ENCODE results near the gene ZNF287. TPM values are rescaled to one million over a fixed set of nuclear protein-coding genes. Genes with fewer than 3 reads are reported as not detected.
"Not testable (repeated sequence)": the region's sequence is repeated elsewhere in the genome, so short reads cannot be mapped to it uniquely, and the experiment has no call there.

Gene ZNF287
- 10 to 100 TPM in 1 of 5 donors, 1 to 10 TPM in 4; 6.6 to 10.4 (median 9.1) TPM for polyA plus RNA-seq (ENCODE audit: insufficient read depth in 1 of 5, insufficient read length in 5 of 5, low replicate concordance in 1 of 5)
- long read RNA-seq, donor 1: 0 reads
- long read RNA-seq, donor 2: 0 reads
- long read RNA-seq, donor 3, partial matches to known transcripts: 0 of 1 reads
- long read RNA-seq, donor 3, other reads (novel, unspliced or antisense): 0 of 1 reads
- long read RNA-seq, donor 4, partial matches to known transcripts: 0 of 5 reads
- long read RNA-seq, donor 4, other reads (novel, unspliced or antisense): 0 of 5 reads
- long read RNA-seq, donor 5, partial matches to known transcripts: 0 of 4 reads
- long read RNA-seq, donor 5, other reads (novel, unspliced or antisense): 0 of 4 reads
- long read RNA-seq, donor 6, partial matches to known transcripts: 0 of 4 reads
- long read RNA-seq, donor 6, other reads (novel, unspliced or antisense): 0 of 4 reads
- long read RNA-seq, donor 7, partial matches to known transcripts: 0 of 4 reads
- long read RNA-seq, donor 7, other reads (novel, unspliced or antisense): 0 of 4 reads
- long read RNA-seq, donor 8, partial matches to known transcripts: 0 of 5 reads
- long read RNA-seq, donor 8, other reads (novel, unspliced or antisense): 0 of 5 reads

DNA sequence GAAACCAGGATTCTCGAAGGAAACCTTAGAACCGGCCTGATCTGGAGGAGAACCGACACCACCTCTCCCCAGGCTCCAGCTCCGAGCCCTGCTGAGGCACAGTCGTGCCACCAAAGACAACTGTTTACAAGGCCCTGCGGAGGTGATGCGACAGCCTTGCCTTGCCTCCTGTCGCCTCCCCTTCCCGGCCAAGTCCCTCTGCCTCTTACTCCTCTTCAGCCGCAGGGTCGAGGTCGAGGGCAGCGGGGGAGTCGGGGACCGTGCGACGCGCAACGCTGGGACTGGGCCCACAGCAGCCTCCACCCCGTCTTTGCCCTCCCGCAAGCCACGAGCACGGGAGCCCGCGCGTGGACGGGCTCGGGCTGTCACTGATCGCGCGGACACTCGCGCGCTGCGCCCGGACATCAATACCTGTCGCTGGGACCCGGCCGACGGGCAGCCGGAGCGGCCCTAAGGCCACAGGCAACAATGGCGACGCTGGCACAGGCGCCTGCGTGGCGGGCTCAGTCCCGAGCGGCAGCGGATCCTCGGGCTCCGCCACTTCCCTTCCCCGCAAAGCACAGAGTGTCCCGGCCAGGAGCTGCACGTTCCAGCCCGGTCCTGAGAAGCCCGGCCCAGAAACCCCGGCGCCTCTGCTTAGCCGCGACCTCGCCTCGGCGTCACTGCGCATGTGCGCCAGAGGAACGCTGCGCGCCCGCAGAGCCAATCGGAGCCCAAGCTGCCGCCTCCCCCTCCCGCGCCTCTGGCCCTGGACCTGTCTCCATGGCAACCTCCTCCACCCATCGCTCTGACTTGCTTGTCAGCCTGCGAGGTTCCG lies at the start of gene ZNF287:
TSS of gene ZNF287 (minus strand) at position 664 of the 817 bp plus-strand sequence. CDS start 1,473 bp downstream, outside the sequence.
- DNase-seq: peak; percentile 89

DNA sequence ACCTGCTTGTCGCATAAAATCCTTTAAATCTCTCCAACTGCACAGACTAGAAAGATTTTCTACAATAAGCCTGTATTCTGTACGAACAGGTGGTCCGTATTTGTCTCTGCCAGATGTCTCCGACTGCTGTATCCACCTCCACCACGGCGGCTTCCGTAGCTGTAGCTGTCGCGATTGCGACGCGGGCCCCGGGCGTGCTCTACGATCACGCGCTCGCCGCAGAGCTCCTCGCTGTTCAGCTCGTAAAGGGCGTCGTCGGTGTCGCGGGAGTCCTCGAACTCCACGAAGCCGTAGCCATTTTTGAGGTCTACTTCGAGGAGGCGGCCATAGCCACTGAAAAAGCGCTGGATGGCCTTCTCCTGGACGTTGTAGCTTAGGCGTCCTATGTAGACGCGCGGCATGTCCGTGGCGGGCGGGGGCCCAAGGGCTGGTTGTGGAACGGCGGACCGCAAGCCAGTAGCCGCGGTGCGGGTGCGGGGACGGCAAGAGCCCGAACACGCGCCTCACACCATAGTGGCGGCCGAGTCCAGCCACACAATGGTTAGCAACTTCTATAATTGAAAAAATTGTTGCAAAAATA lies 48.6 kb upstream of the ZNF287 start:
- DNase-seq: no peak

DNA sequence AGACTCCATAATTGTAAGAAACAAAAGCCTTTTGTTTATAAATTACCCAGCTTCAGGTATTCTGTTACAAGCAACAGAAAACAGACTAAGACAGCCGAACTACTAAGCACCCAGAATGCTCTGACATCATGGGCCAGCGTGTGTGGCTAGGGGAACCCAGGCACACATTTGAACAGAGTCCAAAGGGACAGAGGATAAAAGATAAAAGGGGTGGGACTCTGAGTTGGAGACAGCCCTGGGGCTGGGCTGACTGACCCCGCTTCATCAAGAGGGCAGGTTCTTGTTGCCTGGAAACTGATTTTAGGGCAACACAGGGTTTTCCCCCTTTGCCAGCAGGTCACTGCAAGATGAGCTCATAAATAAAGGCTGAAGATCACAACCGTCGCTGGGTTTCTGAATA lies 30.5 kb upstream of the ZNF287 start:
- DNase-seq: no peak

DNA sequence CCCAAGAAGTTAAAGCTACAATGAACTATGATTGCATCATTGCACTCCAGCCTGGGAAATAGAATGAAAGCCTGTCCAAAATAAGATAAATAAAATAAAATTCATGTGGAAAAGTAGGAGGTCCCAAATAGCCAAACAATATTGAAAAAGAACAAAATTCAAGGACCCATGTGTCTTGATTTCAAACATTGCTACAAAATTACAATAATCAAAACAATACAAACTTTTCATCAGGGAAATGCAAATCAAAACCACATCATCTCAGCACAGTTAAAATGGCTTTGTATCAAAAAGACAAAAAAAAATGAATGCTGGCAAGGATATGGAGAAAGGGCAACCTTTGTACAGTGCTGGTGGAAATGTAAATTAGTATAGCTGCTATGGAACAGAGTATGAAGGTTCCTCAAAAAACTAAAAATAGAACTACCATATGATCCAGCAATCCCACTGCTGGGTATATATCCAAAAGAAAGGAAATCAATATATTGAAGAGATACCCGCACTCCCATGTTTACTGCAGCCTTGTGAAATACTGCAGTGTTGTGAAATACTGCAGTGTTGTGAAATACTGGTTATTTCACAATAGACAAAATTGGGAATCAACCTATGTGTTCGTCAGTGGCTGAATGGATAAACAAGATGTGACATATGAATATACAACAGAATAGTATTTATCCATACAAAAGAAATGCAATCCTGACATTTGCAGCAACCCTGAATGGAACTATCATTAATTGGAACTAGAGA lies 24.5 kb upstream of the ZNF287 start:
- DNase-seq: peak; percentile 70 to 77

DNA sequence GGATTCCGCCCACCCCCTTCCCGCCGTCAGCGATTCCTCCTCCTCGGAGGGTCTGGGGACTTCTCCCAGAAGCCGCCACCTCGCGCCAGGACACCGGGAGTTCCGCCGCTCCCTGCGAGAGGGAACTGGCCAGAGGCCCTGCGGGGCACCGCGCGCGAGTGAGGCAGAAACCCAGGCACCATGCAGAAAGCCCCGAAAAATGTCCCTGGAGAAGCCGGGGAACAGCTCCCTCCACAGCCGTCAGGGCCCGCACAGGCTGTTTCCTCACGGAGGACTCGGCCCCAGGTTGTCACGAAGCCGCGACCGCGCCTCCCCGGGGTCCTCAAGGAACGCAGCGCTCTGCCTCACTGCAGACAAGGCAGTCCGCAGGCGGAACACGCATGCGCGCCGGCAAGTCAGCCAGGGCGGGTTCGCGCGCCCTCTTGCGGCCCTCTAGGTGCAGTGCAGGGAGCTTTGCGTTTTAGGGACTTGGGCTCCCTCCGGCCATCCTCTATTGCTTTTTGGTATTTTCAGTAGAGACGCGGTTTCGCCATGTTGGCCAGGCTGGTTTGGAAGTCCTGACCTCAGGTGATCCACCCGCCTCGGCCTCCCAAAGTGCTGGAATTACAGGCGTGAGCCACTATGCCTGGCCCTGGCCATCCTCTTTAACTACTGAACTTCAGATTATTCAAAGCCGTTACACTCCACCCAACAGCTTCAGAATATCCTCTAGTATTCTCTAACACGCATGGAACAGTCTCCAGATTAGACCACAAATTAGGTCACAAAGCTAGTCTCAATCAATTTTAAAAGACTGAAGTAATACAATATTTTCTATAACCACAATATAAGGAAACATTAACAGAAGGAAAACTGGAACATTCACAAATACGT lies 20.3 kb upstream of the ZNF287 start:
- peak; percentile 86 to 91 for DNase-seq

DNA sequence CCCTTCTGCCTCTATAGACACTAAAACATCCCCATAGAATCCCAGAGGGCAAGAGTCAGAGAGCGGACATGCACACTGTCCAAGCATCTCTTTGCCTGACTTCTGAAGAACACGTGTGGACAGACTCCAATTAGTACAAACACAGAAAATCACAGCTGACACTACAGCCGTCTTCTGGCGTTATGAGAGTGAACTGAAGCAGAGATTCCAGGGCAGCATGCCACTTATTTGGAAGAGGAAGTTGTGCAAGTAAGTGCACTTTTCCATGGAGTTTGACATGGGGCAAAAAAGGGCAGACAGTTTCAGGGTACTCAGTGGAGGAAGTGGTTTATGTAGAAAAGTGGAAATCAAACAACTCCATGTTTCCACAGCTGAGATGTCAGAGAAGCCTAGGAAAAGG lies 16.8 kb upstream of the ZNF287 start:
- DNase-seq: peak; percentile 47 to 48

DNA sequence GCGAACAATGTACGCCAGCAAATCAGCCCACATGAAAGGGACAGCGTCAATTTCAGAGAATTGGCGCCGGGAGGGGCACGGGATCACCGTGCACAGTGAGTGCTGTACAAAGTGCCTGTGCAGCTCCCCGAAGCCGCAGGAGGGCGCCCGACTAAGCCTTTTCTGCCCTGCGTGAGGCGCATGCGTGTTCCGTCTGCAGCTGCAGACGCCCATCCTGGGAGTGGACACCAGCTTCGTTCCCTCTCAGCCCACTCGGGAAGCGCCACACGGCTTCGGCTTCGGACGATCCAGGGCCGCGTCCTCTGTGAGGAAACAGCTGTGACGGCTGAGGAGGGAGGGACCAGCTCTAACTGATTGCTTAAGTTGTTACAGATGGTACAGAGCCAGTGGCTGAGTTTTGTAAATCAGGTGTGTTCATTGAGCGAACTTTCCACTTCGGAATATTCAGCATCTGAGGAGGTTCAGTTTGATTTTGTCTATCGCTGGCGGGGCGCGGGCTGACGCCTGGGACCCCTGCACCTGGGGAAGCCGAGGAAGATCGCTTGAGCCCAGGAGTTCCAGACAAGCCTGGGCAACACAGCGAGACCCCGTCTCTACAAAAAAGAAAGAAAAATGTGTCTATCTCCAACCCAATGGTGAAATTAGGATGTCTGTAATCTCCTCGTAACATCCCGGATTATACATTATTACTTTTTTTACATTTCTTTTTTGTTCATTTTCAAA lies 15.4 kb upstream of the ZNF287 start:
- peak; percentile 90 to 92 for DNase-seq

DNA sequence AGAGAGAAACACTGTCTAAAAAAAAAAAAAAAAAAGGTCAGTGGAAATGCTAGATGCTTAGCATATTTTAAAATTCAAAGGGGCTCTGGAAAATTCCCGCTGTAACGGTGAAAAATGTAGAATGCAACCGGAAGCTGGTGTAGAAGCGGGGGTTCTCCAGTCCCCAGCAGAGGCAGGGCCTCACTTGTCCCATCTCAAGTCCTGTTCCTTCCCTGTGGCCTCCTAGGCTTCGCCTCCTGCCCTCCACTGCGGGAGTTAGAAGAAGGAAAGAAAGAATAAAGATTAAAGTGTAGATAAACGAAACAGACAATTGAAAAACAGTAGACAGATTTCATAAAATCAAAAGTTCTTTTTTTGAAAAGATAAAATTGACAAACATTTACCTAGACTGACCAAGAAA lies 14.8 kb upstream of the ZNF287 start:
- no peak for DNase-seq

DNA sequence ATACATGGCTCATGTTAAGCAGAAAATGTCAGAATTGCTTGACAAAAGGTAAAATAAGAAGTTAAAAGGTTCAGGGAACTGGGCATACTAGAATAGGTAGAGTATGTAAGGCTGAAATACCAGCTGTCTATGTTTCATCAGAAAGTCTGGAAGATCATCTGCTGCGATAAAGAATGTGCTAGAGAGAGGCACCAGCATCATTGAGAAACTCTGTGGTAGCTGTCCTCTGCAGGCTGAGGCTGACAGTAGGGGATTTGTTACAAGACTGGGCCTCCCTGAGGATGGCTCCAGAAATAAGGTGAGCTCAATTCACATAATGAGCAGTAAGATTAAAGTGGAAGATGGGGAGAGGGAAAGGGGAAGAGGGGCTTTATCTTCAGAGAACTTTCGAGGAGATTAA lies 4.5 kb upstream of the ZNF287 start:
- no peak for DNase-seq

DNA sequence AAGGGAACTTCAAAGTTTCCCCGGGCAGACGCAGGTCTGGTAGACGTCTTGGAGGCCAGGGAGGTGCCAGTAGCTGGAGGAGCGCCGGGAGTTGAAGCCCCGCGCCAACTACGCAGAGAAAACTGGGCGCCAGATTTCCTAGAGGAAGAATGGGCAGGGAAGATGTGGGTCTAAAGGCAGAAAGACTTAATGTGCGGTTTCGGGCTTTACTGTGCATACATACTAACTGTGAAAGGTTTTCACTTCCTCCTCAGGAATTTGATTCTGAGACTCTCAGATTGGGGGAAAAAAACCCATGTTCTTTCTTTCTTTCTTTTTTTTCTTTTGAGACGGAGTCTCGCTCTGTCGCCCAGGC lies 331 bp upstream of the ZNF287 start:
- DNase-seq: no peak

DNA sequence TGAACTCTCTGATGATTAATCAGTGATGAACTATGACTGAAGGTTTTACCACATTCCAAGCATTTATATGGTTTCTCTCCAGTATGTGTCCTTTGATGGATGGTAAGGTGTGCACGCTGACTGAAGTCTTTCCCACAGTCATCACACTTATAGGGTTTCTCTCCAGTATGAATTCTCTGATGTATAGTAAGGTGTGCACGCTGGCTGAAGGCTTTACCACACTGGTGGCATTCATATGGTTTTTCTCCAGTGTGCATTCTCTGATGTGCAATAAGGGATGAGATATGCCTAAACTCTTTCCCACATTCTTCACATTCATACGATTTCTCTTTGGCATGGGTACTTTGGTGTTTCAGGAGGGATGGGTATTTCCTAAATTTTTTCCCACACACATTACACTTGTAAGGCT lies 16.4 kb downstream of the ZNF287 start:
- no peak for DNase-seq

DNA sequence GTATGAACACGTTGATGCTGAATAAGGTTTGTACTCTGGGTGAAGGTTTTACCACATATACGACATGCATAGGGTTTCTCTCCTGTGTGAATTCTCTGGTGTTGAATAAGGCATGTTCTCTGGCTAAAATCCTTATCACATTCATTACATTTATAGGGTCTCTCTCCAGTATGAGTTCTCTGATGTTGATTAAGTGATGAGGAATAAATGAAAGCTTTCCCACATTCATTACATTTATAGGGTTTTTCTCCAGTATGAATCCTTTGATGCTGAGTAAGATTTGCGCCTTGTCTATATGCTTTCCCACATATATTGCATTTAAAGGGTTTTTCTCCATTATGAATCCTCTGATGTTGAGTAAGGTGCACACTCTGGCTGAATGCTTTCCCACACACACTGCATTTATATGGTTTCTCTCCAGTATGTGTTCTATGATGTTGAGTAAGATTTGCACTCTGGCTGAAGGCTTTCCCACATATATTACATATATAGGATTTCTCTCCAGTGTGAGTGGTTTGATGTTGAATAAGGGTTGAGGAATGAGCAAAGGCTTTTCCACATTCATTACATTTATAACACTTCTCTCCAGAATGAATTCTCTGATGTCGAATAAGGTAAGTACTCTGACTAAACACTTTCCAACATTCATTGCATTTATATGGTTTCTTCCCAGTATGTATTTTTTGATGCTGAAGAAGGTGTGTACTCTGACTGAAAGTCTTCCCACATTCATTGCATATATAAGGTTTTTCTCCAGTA lies 16.9 kb downstream of the ZNF287 start:
- no peak for DNase-seq

DNA sequence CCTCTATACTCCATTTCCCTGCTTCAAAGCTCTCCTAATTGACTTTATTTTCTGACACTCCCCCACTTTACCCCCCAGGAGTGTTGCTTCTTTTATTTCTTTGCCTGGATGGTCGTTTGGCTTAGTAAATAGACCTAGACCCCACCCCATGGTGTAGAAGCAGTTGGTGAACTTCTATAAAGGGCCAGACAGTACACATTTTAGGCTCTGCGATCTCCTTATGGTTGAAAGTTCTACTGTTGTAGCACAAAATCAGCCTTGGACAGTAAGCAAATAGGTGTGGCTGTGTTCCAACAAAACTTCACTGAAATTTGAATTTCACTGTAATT lies 31.9 kb downstream of the ZNF287 start:
- no peak for DNase-seq

DNA sequence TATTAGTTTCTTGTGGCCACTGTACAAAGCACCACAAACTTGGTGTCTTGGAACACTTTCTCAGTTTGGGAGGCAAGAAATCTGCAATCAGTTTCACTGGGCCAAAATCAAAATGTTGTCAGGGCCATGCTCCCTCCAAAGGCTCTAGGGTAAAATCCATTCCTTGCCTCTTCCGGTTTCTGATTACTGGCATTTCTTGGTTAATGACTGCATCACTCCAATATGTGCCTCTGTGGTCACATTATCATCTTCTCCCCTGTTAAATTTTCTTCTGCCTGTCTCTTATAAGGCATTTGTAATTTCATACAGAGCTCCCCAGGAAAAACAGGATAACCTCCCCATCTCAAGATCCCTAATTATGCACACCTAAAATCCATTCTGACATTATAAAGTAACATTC lies 34.8 kb downstream of the ZNF287 start:
- no peak for DNase-seq

DNA sequence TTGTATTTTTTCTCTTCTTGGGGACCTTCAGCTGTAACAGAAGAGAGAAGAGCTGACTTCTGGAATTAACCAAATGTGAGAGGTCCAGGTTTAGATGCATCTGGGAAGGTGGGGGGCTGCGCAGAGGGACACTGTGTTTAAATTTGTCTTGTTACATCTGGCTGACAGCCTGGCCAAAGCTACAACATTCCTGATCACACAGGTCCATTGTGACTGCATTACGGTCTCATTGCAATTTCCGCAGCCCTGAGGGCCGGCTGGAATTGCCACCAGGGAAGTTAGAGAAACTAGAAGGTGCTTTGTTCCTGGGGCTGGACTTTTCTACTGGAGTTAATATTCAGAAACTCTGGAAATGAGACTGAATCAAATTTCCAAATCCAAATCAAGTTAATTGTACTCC lies 39.1 kb downstream of the ZNF287 start:
- no peak for DNase-seq

DNA sequence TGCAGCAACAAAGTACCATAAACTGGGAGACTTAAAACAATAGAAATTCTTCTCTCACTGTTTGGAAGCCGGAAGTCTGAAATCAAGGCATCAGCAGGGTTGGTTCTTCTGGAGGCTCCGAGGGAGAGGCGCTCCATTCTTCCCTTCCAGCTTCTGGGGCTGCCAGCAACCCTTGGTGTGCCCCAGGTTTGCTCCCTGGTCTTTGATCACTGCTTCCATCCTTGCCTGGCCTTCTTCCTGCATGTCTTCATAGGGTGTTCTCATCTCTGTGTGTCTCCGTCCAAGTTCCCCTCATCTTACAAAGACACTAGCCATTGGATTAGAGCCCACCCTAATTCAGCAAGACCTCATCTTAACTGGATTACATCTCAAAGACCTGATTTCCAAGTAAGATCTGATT lies 41.7 kb downstream of the ZNF287 start:
- no peak for DNase-seq

DNA sequence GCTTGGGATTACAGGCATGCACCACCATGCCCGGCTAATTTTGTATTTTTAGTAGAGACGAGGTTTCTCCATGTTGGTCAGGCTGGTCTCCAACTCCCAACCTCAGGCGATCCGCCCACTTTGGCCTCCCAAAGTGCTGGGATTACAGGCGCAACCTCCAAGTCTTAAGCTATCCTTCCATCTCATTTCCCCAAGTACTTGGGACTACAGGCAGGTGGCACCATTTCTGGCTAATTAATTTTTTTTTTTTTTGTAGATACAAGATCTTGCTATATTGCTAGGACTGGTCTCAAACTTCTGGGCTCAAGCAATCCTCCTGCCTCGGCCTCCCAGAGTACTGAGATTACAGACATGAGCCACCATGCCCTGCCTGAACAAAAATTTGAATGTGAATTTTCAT lies 43.4 kb downstream of the ZNF287 start:
- DNase-seq: not testable (repeated sequence)

DNA sequence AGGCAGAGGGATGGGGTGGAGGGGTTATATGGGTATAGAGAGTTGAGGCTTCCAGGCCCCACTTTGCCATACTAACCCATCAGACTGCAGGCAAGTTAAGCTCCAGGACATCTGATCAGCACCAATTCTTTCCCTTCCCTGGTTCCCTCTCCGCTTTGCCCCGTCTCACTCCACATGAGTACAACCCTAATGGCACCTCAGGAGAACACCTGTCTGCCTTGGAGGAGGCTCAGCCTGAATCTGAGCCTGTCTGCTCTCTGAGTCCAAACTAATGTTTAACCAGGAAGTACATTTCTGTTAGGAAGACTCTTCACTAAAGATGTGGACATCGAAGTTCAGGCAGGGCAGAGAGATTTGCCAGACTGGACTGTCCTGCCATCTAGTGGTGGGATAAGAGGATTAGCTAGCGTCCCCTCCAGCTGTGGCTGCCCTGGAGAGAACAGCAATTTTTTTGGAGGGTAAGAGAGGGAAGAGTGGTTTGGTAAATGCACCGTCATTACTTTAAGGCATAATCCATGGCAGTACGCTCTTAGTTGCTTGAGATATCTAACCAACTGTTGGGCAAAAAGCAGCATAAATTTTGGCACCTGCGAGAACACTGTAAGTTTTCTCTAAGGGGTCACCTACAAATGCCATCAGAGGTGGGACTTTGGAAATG lies 47.8 kb downstream of the ZNF287 start:
- DNase-seq: peak; percentile 75 to 83

DNA sequence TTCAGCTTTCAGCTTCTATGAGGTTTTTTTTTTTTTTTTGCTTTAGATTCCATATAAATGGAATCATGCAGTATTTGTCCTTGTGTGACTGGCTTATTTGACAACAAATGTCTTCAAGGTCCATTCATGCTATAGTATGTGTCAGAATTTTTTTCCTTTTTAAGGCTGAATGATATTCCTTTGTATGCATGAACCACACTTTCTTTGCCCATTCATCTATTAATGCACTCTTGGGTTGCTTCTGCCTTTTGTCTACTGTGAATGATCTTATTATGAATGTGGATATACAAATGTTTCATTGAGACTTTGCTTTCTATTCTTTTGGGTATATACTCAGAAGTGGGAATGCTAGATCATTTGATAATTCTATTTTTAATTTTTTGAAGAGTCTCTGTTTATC lies 50.0 kb downstream of the ZNF287 start:
- no peak for DNase-seq

Data from right lung (tissue), 10 donors.